NT2/D1 (cell line): ENCODE data around the gene SEZ6.

Source experiments
- SUZ12 ChIP-seq: IDR thresholded peaks from 2 replicates; pipeline ENCODE4 v1.6.1; 2011; ENCODE audit not compliant: insufficient read length, insufficient read depth; ENCODE audit errors: extremely low read depth
- YY1 ChIP-seq: IDR thresholded peaks from 2 replicates; pipeline ENCODE4 v1.6.1; 2011; ENCODE audit not compliant: insufficient read length, insufficient read depth
- ZNF274 ChIP-seq: IDR thresholded peaks from 2 replicates; pipeline ENCODE4 v1.6.1; 2011; ENCODE audit warnings: mild to moderate bottlenecking, low read depth, low read length

DNA sequence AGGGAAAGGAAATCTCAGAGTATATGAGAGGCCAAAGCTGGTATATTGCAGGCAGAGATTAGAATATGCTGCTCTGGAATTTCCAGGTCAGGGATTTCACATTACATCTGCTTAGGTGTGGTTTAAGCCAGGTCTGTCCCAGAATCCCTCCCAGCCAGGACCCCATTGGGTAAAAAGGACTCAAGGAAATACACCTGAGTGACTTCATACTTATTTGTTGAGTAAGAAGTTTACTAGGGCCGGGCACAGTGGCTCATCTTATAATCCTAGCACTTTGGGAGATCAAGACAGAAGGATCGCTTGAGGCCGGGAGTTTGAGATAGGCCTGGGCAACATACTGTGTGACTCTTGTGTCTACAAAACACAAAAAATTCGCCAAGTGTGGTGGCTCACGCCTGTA is 44.3 kb upstream of the SEZ6 start:
- TF ChIP-seq ZNF274 (no peak), YY1 (no peak), SUZ12 (no peak)
